ENCODE data around the gene RBM33. TPM values are rescaled to one million over a fixed set of nuclear protein-coding genes. Genes with fewer than 3 reads are reported as not detected.

RBM33 gene
- total and polyA plus RNA-seq, 10 of the 15 experiments (the other 5 are each of a cell fraction or from before 2014, with no cell fraction given) = 4.7 to 67.2 (median 24.3) TPM

DNA sequence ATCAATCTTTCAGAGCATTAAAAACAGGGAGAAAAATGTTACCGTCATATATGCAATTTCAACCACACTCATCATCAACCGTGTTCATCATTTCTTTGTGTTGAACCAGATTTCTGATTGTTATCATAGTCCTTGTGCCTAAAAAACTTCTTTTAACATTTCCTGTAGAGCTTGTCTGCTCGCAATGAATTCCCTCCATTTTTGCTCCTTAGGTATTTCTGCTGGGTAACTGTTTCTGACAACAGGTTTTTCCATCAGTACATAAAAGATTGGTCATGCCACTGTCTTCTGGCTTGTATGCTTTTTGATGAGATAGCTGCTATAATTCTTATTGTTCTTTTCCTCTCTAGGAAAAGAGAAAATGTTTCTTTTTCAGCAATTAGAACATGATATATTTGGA lies 8.6 kb upstream of the RBM33 start:
- peaks cover 4% of the 10 kb centered on the region for H3K4me1 ChIP-seq (ENCODE audit: control insufficient read depth, insufficient read depth, low read length)
- FAIRE-seq (no peak), ATAC-seq (no peak), DNase-seq (ENCODE audit: low read depth, low spot score) (no peak)
- no peak overlapping the region for H3K4me3 ChIP-seq
- ChIA-PET RAD21 (ENCODE audit: unreplicated experiment) (no interaction called here), POLR2A (no interaction called here), CTCF (interaction anchor here (0.6 to 1.6 kb wide), 2 partner anchors 37 to 102 kb away, joined by 3 to 5 read pairs; no protein-coding TSS in a partner anchor), SMC1A (ENCODE audit: uncharacterized antibody, unreplicated experiment) (interaction anchor here (1.2 kb wide), 1 partner anchor 67 kb away, joined by 4 read pairs; no protein-coding TSS in a partner anchor)
- BruUV-seq (replicated peaks) = no TSS peak
- no peak overlapping the region for H3K4me2 ChIP-seq (ENCODE audit: control insufficient read depth, insufficient read depth)
- H3K9ac ChIP-seq (ENCODE audit: control insufficient read depth, insufficient read depth, low read length) = no peak overlapping the region
- H2AFZ ChIP-seq (ENCODE audit: control insufficient read depth, low read depth, low read length) = no peak overlapping the region
- H3K27ac ChIP-seq (ENCODE audit: control insufficient read depth, insufficient read depth) = no peak overlapping the region
- H3K79me2 ChIP-seq (ENCODE audit: control insufficient read depth, insufficient read depth, low read length) = no peaks in the 10 kb centered on the region
- no peaks in the 10 kb centered on the region for H4K20me1 ChIP-seq (ENCODE audit: control insufficient read depth, insufficient read depth)
- H3K9me3 ChIP-seq (replicated peaks; ENCODE audit: control insufficient read depth, insufficient read depth, low read length) = peaks cover 17% of the 10 kb centered on the region
- H3K36me3 ChIP-seq (ENCODE audit: control insufficient read depth in 2 of 2, insufficient read depth in 2 of 2, low read length in 1 of 2) = peaks cover 0 to 7% of the 10 kb centered on the region in 2 experiments; a peak in 2 of 4 replicates
- H3K27me3 ChIP-seq (replicated peaks in 1 of 2; ENCODE audit: control insufficient read depth in 2 of 2, insufficient read depth in 2 of 2, low read length in 1 of 2) = no peaks in the 10 kb centered on the region
- WGBS (ENCODE audit: insufficient coverage, insufficient replicate concordance, low lambda C conversion rate, missing lambda C conversion rate) = 80% methylated on average over 3 of the region's 3 CpGs
- in situ Hi-C loops (cut with MboI) = no loop called here
- intact Hi-C loops (cut with micrococcal nuclease; ENCODE audit: unreplicated experiment) = no loop called here
- no peak for TF ChIP-seq JUND (IDR thresholded peaks at IDR 0.05; ENCODE audit: low read depth, low read length)
- TF ChIP-seq KDM1A (IDR thresholded peaks at IDR 0.05; ENCODE audit: borderline replicate concordance) = no peak
- no peak for TF ChIP-seq GATAD2B (conservative IDR thresholded peaks at IDR 0.05; ENCODE audit: low read depth)
- TF ChIP-seq RAD21 (IDR thresholded peaks at IDR 0.05; ENCODE audit: insufficient read depth, low read depth, low read length) = no peak
- TF ChIP-seq TARDBP (IDR thresholded peaks at IDR 0.05; ENCODE audit: borderline replicate concordance) = no peak
- TF ChIP-seq CREB1 (IDR thresholded peaks at IDR 0.05; ENCODE audit: low read depth) = no peak
- TF ChIP-seq, protein P1, sequence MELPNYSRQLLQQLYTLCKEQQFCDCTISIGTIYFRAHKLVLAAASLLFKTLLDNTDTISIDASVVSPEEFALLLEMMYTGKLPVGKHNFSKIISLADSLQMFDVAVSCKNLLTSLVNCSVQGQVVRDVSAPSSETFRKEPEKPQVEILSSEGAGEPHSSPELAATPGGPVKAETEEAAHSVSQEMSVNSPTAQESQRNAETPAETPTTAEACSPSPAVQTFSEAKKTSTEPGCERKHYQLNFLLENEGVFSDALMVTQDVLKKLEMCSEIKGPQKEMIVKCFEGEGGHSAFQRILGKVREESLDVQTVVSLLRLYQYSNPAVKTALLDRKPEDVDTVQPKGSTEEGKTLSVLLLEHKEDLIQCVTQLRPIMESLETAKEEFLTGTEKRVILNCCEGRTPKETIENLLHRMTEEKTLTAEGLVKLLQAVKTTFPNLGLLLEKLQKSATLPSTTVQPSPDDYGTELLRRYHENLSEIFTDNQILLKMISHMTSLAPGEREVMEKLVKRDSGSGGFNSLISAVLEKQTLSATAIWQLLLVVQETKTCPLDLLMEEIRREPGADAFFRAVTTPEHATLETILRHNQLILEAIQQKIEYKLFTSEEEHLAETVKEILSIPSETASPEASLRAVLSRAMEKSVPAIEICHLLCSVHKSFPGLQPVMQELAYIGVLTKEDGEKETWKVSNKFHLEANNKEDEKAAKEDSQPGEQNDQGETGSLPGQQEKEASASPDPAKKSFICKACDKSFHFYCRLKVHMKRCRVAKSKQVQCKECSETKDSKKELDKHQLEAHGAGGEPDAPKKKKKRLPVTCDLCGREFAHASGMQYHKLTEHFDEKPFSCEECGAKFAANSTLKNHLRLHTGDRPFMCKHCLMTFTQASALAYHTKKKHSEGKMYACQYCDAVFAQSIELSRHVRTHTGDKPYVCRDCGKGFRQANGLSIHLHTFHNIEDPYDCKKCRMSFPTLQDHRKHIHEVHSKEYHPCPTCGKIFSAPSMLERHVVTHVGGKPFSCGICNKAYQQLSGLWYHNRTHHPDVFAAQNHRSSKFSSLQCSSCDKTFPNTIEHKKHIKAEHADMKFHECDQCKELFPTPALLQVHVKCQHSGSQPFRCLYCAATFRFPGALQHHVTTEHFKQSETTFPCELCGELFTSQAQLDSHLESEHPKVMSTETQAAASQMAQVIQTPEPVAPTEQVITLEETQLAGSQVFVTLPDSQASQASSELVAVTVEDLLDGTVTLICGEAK (IDR thresholded peaks at IDR 0.05; ENCODE audit: borderline replicate concordance) = no peak
- TF ChIP-seq, protein P2, sequence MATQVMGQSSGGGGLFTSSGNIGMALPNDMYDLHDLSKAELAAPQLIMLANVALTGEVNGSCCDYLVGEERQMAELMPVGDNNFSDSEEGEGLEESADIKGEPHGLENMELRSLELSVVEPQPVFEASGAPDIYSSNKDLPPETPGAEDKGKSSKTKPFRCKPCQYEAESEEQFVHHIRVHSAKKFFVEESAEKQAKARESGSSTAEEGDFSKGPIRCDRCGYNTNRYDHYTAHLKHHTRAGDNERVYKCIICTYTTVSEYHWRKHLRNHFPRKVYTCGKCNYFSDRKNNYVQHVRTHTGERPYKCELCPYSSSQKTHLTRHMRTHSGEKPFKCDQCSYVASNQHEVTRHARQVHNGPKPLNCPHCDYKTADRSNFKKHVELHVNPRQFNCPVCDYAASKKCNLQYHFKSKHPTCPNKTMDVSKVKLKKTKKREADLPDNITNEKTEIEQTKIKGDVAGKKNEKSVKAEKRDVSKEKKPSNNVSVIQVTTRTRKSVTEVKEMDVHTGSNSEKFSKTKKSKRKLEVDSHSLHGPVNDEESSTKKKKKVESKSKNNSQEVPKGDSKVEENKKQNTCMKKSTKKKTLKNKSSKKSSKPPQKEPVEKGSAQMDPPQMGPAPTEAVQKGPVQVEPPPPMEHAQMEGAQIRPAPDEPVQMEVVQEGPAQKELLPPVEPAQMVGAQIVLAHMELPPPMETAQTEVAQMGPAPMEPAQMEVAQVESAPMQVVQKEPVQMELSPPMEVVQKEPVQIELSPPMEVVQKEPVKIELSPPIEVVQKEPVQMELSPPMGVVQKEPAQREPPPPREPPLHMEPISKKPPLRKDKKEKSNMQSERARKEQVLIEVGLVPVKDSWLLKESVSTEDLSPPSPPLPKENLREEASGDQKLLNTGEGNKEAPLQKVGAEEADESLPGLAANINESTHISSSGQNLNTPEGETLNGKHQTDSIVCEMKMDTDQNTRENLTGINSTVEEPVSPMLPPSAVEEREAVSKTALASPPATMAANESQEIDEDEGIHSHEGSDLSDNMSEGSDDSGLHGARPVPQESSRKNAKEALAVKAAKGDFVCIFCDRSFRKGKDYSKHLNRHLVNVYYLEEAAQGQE (IDR thresholded peaks at IDR 0.05; ENCODE audit: low read depth, low read length) = no peak
- no peak for TF ChIP-seq BACH1 (IDR thresholded peaks at IDR 0.05; ENCODE audit: borderline replicate concordance)
- TF ChIP-seq CHD2 (IDR thresholded peaks at IDR 0.05; ENCODE audit: borderline replicate concordance, low read depth, low read length) = no peak
- TF ChIP-seq CEBPB (IDR thresholded peaks at IDR 0.05; ENCODE audit: borderline replicate concordance in 1 of 2, low read depth in 2 of 2, low read length in 2 of 2) = no peak
- no peak for TF ChIP-seq ASH2L (IDR thresholded peaks at IDR 0.05; ENCODE audit: borderline replicate concordance, low read depth)
- no peak for TF ChIP-seq NFIC (IDR thresholded peaks at IDR 0.05; ENCODE audit: low read depth, low read length)
- TF ChIP-seq CREM (IDR thresholded peaks at IDR 0.05; ENCODE audit: low read depth) = no peak
- TF ChIP-seq TCF3 (IDR thresholded peaks at IDR 0.05; ENCODE audit: borderline replicate concordance, insufficient read depth, low read depth, low read length) = no peak
- no peak for TF ChIP-seq POLR2AphosphoS2 (IDR thresholded peaks at IDR 0.05; ENCODE audit: low read depth, low read length)
- TF ChIP-seq PAX8 (IDR thresholded peaks at IDR 0.05) = no peak
- TF ChIP-seq NFXL1 (IDR thresholded peaks at IDR 0.05; ENCODE audit: borderline replicate concordance) = no peak
- TF ChIP-seq CHD4 (IDR thresholded peaks at IDR 0.05) = no peak
- TF ChIP-seq SRF (IDR thresholded peaks at IDR 0.05; ENCODE audit: low read depth in 2 of 2, low read length in 2 of 2) = no peak
